ENCODE results near the gene BOD1.

The BOD1 gene

DNA sequence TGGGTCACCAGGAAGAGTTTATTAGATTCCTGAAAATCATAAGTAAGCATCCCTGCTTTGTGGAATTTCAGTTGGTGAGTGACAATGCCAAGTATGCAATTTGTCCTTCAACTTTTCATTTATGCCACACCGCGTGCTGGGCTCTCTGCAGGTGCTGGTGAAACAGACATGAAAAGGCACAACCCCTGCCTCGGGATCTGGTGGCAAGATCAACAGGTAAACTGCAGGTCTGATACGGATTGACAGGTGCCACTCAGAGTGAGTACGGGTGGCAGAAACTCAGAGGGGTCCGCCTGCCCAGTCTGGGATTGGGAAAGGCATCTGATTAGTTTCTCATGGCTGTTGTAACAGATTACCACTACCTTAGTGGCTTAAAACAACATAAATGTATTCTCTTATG lies 40.5 kb downstream of the BOD1 start:
- DNase-seq: no peak

DNA sequence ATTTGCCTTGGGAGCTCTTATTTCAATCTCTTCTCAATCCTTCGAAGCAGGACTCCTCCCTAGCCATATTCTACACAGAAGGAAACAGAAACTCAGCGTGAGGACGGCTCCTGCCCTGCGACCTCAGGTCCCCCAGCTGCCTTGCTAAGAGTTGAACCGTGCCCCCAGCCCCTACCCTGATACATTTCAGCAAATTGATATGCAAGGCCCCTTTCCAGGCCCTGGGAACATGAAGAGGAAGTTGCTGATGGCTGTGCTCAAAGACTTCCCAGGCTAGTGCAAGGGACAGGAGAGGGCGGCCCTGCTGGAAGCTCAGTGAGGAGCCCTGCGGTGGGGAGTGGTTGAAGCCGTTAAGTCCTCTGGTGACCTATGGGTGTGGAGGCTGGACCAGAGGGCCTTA lies 41.5 kb downstream of the BOD1 start:
- no peak for DNase-seq

DNA sequence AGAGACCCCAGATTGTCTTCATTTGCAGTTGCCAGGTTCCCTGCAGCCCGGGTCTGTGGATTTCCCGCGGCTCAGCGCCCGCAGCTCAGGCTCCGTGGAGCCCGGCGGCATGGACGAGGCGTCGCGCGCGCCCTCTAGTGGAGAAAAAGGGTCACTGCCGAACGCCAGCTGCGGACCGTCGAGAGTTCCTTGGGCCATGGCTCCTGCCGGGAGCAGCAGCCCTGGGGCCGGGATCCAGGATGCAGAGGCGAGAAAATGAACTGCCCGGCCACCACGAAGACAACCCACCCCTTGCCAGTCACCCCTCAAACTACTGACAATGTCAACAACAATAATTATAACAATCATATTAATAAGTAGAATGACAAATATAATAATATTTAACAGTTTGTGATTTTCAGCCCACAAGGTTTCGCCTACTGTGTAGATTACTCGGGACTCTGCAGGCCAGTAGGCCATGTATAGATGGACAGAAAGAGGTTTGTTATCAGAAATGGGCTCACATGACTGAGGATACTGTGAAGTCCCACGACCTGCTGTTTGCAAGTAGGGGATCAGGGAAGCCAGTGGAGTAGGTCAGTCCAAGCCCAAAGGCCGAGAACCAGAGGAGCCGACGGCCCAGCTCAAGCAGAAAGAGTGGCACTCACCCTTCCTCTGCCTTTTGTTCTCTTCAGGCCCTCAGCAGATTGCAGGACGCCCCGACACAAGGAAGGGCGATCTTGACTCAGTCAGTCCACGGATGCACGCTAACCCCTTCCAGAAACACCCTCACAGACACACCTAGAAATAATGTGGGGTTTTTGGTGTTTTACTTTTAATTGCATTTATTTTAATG lies 43.1 kb downstream of the BOD1 start:
- DNase-seq: peak; percentile 44 to 57

DNA sequence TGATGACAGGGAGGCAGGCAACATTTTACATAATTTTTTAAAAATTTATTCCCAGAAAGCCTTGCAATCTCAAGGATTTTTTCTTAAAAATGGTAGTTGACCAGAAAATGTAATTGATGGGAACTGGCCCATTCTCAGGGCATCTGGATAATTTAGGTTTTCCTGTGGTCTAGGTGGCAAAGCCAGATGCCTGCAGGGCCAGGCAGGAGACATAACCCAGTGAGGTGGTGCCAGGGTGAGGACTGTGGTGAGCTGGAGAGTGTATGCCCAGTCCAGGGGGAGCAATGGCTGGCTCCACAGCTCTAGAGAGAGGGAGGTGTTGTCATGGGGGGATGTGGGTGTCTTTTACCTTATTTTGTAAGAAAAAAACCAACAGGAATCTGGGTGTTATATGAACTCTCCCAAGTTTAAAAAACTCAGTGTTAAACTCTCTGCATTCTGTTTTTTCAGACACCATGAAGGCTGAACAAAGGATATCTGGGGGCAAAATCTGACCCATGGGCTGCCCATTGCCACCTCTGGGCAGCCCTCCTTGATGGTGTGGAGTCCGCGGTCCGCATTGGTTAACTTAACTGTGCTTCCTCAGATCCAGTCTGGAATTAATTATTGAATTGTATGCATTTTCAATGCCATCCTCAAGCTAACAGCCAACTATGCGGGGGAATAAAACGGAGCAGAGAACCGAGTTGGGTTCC lies 43.9 kb downstream of the BOD1 start:
- DNase-seq: no peak

DNA sequence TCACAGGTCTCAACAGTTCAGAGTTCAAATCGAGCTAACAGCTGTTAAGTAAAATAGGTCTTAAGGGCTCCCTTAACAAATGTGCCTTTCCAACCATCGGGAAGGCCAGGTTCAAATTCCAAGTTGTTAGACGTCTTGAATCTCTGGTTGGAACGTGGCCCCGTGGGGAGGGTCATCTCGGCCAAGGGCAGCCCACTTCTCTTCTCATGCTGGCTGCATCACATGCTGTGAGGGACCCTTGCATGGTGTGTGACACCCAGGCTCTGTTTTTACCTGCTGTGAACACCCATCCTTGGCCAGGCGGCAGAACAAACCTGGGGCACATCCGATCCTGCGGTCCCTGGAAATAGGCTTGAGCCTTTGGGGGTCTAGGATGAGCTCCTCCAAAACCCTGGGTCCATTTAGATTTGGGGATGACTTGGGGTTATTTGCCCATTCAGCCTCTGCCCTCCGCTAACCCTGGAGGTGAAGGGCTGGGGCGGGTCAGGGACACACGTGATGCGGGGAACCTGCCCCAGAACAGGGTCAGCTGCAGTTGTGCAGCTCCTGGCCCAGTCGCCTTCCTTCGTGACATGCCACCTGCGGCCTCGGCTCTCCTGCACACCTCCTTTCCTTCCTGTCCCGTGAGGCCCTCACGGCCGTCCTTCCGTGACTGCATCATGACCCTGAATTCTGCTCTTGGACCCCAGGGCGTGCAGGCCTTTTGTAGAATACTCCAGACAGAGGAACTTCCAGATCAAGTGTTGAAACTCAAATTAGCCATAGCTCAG lies 45.9 kb downstream of the BOD1 start:
- DNase-seq: no peak

DNA sequence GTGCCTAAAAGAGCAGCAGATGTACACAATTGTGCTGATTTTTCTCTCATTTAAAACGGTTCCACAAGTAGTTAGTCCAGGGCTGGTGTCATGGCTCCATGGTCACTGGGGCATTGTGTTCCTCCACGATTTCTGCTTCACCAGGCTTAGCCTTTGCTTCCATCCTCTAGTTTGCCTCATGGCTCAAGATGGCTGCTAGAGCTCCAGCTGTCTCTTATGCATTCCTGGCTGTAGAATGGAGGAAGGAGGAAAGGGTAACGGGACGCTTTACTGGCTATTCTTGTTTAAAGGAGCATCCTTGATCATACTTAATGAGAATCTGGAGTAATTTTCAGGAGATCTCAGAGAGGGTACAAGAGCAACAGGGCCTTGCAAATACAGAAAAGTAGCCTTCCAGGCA lies 47.7 kb downstream of the BOD1 start:
- DNase-seq: no peak

DNA sequence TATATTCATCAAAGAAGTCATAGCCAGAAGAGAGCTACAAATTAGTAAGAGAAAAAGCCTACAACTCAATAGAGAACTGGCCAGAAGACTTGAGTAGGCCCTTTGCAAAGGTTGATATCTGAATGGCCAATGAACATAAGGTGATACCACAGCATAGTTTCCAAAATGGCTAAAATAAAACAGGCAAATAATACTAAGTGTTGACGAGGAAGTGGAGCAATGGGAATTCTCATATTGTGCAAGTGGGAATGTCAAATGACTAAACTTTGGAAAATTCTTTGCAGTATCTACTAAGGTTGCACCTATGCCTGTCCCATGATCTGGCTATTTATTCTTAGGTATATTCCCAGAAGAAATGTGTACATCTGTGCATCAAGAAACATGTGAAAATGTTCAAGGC lies 48.3 kb downstream of the BOD1 start:
- DNase-seq: no peak

DNA sequence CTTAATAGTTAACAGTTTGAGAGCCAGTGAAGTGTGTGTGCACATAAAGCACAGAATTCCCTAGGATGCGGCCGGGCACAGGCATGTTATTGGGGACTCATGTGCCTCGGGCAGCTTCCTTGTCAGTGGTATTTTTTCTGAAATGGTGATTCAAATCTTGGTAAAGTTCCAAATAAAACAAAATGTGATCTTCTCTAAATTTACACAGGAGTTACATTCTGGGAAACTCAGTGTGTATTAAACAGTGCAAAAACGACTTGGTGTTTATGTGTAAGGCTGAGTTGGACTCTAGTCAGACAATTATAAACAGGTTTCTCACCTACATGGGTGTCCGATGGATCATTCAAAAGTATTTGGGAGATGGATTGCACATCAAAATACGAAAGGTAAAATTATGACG lies 48.9 kb downstream of the BOD1 start:
- no peak for DNase-seq

DNA sequence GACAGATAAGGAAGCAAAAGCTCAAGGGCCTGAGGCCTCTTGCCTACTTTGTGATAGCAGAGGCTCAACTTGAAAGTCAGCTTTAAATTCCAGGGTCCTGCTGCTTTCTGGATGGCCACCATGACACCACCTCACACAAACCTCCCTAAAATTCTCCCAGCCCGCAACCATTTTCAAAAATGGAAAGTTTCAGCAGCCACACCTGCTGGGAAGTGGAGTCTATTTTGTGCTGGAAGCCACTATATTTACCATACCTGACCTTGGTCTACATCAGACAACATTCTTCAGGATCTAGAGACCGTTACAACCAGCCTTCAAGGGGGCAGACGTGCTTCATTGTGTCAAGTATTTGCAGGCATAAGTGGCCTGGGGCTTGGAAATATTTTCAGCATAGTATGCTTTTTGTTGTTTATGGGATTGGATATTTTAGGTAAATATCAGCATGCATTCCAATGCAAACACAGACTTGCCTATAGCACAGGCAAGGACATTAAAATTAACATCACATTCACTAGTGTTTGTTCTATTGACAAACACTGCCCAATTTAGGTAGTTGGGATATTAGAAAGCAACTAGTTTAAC lies 50.9 kb downstream of the BOD1 start:
- no peak for DNase-seq

DNA sequence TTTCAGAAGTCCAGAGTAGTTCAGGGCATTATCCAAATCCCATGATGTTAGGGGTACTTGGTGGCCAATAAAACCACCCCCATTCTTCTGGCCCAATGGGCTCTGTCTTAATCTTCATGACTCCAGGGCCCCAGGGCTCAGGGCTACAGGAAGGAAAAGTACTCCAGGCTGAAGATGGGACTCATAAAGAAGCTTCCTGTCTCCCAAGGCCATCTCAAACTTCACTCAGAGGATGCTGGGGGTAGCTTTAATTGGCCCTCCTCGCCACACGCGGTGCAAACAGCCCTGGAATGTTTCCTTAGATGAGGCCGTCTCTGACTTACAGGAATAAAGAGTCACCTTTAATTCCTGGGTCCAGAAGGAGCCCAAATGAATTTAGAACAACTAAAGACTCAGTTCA lies 52.3 kb downstream of the BOD1 start:
- no peak for DNase-seq

DNA sequence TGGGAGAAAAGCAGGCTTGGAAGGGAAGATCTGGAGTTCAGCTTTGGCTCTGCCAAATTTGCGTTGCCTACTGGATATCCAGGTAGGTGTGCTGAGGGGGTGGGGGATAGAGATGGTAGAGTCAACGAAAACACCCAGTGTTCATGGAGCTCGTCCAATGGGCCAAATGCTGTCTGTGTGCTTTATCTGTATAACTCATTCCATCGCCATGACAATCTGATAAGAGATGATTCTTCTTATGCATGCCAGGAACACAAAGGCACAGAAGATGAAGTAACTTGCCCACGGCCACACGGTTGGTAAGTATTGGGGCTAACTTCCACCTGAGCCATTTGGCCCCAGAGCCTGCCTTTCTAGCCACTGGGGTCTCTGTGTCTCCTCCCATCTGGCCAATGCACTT lies 53.2 kb downstream of the BOD1 start:
- no peak for DNase-seq

DNA sequence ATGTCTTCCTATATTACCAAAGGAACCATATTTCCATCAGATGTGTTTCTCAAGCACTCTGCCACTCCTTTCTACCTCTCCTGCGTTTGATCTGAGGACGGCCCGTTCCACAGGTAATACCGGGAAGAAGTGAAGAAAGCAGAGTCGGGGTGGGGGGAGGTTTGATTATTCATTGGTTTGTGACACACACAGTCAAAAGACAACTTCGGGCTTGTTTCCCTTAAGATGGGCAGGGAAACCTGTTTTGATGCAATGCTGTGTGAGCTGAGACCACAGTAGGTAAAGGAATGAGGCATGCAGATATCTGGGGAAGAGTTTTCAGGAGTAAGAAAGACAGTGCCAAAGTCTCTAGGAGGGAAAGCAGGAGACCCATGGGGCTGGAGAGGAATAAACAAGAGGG lies 54.0 kb downstream of the BOD1 start:
- DNase-seq: no peak

Data from Kasumi-1 (cell line).